ENCODE data around the gene CHCHD3.

DNA sequence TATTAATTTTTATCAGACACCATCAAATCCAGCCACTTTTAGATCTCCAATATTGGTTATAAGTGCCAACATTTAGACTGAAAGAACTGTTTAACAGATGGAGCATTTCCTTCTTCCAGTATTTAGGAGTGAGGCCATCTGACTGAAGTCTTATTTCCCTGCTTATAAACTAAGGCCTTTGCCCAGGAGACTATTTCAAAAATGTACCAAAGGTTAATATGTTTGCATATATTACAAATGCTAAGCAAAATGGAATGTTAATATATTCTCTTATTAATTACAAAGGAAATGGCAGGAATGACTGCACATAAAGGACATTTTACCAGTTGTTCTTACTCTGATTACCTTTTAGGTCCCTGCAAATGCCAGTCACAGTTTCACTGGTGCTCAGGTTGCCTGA, 266.8 kb downstream of the CHCHD3 start:
- TF ChIP-seq, protein P1, sequence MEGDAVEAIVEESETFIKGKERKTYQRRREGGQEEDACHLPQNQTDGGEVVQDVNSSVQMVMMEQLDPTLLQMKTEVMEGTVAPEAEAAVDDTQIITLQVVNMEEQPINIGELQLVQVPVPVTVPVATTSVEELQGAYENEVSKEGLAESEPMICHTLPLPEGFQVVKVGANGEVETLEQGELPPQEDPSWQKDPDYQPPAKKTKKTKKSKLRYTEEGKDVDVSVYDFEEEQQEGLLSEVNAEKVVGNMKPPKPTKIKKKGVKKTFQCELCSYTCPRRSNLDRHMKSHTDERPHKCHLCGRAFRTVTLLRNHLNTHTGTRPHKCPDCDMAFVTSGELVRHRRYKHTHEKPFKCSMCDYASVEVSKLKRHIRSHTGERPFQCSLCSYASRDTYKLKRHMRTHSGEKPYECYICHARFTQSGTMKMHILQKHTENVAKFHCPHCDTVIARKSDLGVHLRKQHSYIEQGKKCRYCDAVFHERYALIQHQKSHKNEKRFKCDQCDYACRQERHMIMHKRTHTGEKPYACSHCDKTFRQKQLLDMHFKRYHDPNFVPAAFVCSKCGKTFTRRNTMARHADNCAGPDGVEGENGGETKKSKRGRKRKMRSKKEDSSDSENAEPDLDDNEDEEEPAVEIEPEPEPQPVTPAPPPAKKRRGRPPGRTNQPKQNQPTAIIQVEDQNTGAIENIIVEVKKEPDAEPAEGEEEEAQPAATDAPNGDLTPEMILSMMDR (tag by site-specific recombination; IDR thresholded peaks at IDR 0.05), result no peak
- TF ChIP-seq ZNF747 (tag by site-specific recombination; IDR thresholded peaks at IDR 0.05) (no peak), ZFP3 (tag by site-specific recombination; IDR thresholded peaks at IDR 0.05; ENCODE audit: low read depth) (no peak), BCL11A (tag by site-specific recombination; IDR thresholded peaks at IDR 0.05; ENCODE audit: low read depth) (no peak), ZNF580 (tag by site-specific recombination; IDR thresholded peaks at IDR 0.05) (no peak), TCF7L2 (IDR thresholded peaks at IDR 0.05; ENCODE audit: borderline replicate concordance, low read depth, low read length) (no peak), ZNF549 (tag by site-specific recombination; IDR thresholded peaks at IDR 0.05) (no peak), ZNF350 (tag by site-specific recombination; IDR thresholded peaks at IDR 0.05) (no peak)
